HG03558 (cell line): Measurements from ENCODE around the gene TMEM184B.
"Not testable (repeated sequence)": the region's sequence is repeated elsewhere in the genome, so short reads cannot be mapped to it uniquely, and the experiment has no call there.

Source experiments
- ATAC-seq: cut with Tn5 transposase; IDR thresholded peaks from one replicate; pipeline ENCODE4 v1.9.1; 2021; ENCODE audit warnings: moderate number of reproducible peaks; ENCODE audit not compliant: unreplicated experiment; ENCODE audit errors: extremely low read depth

Gene TMEM184B

DNA sequence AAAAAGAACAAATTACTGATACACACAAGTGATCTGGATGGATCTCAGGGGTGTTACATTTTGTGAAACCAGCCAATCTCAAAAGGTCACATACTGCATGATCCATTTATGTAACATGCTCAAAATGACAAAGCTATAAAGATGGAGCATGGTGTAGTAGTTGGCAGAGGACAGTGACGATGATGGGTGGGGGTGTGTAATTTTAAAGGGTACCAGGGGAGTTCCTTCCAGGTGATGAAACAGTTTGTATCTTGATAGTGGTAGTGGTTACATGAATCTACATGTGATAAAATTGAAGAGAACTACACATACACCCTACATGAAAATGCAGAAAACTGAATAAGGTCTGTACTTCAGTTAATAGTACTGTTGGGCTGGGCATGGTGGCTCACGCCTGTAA is 17.1 kb downstream of the TMEM184B start:
- ATAC-seq: no peak

GRCh38 chr22:38251341-38251692 is 21.5 kb downstream of the TMEM184B start:
- no peak for ATAC-seq

GRCh38 chr22:38250643-38251340 is 22.0 kb downstream of the TMEM184B start:
- no peak for ATAC-seq

GRCh38 chr22:38249803-38250642 is 22.8 kb downstream of the TMEM184B start:
- ATAC-seq: no peak

GRCh38 chr22:38249301-38249700 is 23.5 kb downstream of the TMEM184B start:
- ATAC-seq: no peak

DNA sequence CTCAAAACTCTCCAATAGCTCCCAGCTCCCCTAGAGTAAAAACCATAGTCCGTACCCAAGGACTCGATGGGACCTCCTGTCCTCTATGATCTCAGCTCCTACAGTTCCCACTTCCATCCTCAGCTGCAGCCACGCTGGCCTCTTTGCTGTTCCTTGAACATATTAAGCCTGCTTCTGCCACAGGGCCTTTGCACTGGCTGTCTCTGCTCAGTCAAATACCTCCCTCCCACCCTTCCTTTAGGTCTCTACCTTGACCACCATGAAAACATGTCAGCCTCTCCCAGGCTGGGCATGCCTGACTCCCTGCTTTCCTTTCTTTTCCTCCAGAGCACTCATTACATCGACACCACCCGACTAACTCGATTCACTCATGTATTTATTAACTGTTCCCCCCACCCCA is 24.5 kb downstream of the TMEM184B start:
- no peak for ATAC-seq

DNA sequence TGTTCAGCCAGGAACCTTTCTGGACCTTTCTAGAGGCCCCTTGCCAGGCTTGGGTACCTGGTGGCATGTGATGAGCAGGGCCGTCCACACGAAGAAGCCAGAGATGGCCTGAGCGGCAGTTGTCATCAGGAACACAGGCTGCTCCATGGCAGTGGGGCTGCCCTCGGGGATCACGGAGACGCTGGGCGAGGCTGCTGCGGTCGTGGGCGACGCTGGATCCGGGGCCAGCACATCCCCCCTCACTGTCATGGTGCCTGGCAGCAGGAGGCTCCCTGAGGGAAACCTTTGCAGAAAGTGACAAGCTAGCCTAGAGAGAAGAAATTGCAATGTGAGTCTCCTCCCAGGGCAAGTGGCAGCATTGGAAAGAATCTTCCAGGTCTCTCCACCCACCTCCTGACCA is 25.1 kb downstream of the TMEM184B start:
- ATAC-seq: no peak

DNA sequence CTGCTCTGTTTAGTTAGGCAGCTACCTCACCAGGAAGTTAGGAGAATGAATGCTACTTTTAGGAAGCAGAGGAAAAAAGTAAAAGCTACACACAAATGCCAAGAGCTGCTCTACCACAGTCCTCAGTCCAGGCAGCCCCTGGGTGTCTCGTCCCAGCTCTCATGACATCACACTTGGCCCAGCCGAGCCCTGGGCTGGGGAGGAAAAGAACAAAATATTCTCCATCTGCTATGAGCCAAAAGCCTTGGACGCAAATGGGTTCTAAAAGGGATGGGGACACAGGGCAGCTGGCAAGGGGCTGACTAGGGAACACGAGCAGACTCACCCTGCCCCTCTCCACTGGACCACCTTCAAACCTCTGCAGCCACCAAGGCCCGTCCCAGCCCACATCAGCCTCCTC is 26.1 kb downstream of the TMEM184B start:
- no peak for ATAC-seq

DNA sequence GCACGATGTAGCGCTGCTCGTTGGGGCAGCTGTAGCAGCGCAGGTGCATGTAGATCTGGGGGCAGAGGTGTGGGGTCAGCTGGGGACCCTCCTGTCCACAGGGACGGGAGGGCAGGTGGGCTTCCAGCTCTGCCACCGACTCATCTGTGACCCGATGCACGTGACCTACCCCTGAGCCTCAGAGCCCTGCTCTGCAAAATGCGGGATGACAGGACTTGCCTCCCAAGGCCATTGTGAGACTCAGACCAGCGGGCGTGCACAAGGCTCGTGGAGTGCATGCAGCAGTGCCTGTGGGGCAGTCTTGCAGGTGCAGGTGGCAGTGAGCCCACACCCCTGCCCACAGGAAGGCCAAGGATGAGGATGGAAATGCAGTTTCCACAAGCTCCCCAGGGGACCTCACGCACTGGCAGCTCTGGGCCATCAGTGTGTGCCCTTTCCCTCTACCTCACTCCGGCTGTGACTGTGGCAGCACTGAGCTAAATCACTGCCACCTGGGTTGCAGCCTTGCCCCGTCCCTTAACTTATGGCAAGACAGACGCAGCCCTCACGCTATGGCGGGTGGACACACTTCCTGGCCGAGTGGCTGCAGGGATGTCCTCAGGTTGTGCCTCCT is 26.7 kb downstream of the TMEM184B start:
- no peak for ATAC-seq

- no peak for ATAC-seq
Observed at GRCh38 chr22:38244106-38244505, 28.7 kb downstream of the TMEM184B start.

DNA sequence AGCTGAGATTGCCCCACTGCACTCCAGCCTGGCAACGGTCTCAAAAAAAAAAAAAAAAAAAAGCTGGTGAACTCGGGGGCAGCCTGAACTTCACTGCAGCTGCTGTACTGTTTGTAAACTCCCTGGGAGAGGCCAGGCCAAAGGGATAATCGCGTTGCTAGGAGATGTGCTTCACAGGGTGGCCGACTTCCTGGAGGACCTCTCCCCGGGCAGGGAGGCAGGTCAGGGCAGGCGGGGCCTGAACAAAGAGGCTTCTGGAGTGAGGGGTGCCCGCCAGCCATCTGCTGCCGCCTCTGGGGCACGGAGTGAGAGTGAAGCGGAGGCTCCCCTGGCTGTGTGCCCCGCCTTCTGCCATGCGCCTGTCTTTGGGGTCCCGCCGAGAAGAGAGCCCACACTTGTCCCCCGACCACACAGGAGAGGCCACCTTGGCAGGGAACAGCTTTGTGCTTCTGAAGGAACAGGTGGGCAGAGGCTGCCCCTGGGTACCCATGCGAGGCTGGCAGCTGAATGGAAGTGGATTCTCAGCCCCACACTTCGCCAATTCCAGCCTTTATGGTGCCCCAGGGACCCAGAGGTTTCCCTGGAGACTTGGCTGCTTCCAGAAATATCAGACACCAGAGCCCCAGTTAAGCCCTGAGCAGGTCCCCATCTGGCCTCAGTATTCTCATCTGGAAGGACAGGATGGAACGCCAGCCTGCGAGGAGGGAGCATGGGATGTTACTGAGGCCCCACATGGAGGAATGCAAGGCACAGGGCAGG is 29.6 kb downstream of the TMEM184B start:
- ATAC-seq: no peak

DNA sequence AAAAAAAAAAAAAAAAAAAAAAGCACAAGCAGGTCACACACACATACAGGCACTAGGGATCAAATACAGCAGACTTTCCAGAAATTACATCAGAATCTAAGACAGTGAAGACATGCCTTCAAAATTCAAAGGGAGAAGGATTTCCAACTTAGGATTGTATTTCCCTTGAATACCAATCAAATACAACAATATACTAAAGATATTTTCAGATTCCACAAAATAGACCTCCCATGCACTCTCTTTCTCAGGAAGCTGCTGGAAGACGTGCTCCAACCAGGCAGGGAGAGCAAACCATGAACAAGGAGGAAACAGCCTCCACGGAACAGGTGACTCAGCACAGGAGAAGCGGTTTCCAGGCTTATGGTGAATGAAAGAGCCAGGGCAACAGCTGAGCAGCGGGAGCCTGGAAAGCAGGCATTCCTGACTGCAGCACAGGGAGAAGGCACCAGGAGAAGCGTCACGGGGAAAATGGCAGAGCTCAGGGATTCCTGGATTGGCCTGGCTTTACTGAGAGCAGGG is 32.0 kb downstream of the TMEM184B start:
- ATAC-seq: no peak

GRCh38 chr22:38239101-38239761 is 33.6 kb downstream of the TMEM184B start:
- no peak for ATAC-seq

GRCh38 chr22:38238519-38239071 is 34.2 kb downstream of the TMEM184B start:
- no peak for ATAC-seq

- no peak for ATAC-seq
Observed at GRCh38 chr22:38236786-38237185, 36.0 kb downstream of the TMEM184B start.

GRCh38 chr22:38235240-38235850 is 37.5 kb downstream of the TMEM184B start:
- no peak for ATAC-seq

DNA sequence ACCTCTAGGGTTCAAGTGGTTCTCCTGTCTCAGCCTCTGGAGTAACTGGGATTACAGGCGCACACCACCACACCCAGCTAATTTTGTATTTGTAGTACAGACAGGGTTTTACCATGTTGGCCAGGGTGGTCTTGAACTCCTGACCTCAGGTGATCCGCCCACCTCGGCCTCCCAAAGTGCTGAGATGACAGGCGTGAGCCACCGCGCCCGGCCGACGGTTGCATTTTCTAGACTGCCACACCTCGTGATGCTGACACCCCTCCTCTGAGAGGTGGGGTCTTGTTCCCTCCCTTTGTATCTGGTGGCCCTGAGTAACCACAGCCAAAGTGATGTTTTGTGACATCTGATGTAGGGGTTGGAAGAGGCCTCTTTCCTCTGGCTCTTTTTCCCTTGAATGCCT is 39.0 kb downstream of the TMEM184B start:
- ATAC-seq: not testable (repeated sequence)

GRCh38 chr22:38233427-38233826 is 39.4 kb downstream of the TMEM184B start:
- no peak for ATAC-seq

DNA sequence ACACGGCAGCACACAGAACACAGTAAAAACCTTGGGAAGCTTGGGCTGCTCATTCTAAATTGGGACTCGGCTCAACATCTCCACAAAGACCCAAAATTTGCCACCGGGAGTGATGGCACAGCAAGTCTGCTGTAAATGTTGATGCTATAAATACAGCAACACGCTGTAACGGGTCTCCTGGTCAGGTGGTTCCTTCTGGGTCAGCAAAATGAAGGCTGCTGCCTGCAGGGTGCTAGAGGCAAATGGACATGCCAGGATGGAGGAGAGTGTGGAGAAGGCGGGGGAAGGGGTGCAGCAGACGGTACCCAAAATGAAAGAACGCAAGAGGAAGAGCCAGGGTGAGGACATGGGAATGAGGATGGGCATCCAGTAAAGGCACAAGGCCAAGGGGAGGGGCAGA is 40.6 kb downstream of the TMEM184B start:
- no peak for ATAC-seq
